Left ventricle myocardium superior (tissue), 1 donor: ENCODE measurements around the gene EZH2. TPM values are rescaled to one million over a fixed set of nuclear protein-coding genes. Genes with fewer than 3 reads are reported as not detected.

Experiments used
- ATAC-seq: fragments of 200-7000 bp; cut with Tn5 transposase; one replicate; pipeline ENCODE4 v1.9.1; 2020; ENCODE audit warnings: mild to moderate bottlenecking, moderate library complexity
- DNase-seq: peaks from one replicate; pipeline ENCODE4 v3.0.0-alpha.2; 2020
- intact Hi-C: fragments of 100-400 bp; cut with micrococcal nuclease; formaldehyde crosslinking; loops from one replicate; pipeline ENCODE4 v1.11.0; 2022
- total RNA-seq: library from RNA; stranded (reverse); fragmentation: NEBNext Ultra II Directional; extraction: Animal tissue kit (Norgen Biotek cat#: 25700); gene quantifications from one replicate; pipeline ENCODE4 v1.2.1, GENCODE V29; 2021
- donor health status: DM: no; HTN: yes; CAD: no; lungs with severe emphysema.

Gene EZH2
- total RNA-seq, 1 donor from 2014 or later = 1.1 TPM

DNA sequence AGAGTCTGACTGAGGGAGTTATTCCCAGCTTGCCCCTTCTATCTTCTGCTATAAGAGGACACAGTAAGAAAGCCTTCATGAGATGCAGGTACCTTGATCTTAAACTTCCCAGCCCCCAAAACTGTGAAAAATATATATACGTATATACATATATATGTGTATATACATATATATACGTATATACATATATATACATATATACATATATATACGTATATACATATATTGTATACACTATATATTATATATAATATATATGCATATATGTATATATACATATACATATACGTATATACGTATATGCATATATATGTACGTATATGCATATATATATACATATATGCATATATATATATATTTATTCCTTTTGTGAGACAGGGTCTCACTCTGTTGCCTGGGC, 17.7 kb downstream of the EZH2 start:
- DNase-seq (no peak), ATAC-seq (no peak)
- intact Hi-C loops = no loop called here

DNA sequence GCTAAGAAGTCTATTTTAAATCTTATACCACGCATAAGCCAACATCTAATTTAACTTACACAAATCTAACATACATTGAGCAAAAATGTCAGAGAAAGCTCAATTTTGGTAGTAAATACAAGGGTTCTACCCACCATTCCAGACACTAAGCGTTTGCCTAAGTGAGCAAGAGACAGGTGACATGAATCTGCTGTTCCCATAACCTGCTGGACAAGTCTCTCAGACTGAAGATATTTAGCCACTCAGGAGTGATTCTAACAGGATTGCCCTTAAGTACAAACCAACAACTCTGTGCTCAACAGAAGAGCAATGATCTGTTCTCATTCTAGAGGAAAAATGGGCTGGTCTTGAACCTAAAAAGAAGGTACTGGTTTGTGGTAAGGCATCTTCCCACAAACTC, 18.8 kb downstream of the EZH2 start:
- ATAC-seq (no peak), DNase-seq (no peak)
- intact Hi-C loops = no loop called here

DNA sequence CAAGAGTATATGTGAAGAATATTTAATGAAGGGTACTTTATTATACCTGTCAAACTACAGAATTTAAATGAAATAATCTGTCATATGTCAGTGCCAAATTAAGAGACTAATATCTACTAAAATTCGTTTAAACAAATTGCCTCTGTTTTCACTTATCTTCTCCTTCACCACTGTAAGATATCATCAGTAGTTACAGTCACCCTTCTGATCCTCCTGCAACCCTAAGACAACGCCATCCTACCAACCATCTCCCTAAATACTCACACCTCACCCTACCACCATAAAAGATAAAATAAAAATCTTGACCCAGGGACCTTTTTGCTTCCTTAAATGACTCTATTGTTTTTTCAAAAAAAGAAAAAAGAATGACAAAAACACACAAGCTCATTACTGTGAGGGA, 20.8 kb downstream of the EZH2 start:
- no peak for DNase-seq
- intact Hi-C loops = no loop called here
- ATAC-seq = no peak

DNA sequence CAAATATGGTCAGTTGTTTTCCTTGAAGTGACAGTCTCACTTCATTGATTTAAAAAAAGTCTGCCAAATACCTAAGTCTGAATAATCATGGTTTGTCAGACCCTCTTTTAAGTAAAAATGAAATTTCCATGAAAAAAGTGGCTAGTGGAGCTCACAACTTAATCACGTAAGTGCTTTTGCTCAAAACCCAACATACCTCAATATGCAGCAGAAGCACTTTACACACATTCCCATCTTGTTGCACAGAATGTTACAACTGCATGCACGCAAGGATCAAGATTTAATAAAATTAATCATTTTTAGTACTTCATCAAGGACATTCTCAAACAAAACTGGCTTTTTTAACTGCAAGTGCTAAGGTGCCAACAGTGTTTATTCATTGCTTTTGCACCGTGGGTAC, 21.6 kb downstream of the EZH2 start:
- DNase-seq (no peak), ATAC-seq (no peak)
- intact Hi-C loops = no loop called here

DNA sequence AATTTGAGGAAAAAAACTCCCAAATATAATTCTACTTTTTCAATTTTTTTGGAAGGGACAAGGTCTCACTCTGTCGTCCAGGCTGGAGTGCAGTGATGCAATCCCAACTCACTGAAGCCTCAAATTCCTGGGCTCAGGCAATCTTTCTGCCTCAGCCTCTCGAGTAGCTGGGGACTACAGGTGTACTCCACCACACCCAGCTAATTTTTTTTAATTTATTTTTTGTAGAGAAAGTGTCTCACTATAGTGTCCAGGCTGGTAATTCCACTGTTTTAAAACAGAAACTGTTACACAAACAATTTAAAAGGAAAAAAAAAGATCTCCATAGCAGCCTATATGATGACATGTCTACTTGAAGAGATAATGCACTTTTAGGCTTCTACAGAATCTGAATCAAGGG, 25.6 kb downstream of the EZH2 start:
- DNase-seq = no peak
- intact Hi-C loops = no loop called here
- ATAC-seq = no peak

DNA sequence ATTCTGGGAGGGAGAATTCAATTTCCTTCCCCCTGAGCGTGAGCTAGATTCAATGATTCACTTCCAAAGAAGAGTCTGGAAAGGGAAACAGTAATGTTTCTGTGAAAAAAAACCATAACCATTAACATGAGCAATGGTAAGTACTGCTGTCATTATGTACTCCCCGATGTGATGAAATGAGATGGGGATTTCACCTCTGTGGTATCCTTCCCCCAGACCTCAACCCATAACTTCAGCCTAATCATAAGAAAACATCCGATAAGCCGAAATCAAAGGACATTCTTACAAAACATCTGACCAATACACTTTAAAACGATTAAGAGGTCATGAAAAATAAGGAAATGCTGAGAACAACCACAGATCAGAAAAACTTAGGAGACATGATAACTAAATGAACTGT, 27.2 kb downstream of the EZH2 start:
- intact Hi-C loops = no loop called here
- DNase-seq = no peak
- ATAC-seq = no peak

DNA sequence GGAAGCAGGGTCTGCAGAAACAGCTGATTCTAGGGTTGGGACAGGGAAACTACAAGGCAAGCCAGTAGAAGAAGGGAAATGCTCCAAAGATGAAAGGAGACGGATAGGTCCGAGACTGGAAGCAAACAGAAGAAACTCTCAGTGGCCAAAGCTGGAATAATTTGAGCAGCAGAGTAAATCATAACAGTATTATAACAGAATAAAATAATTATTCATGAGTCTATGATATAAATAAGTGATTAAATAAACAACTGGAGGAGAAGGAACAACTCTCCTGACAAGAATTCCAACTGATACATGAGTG, 27.6 kb downstream of the EZH2 start:
- no peak for ATAC-seq
- intact Hi-C loops = no loop called here
- DNase-seq = no peak

DNA sequence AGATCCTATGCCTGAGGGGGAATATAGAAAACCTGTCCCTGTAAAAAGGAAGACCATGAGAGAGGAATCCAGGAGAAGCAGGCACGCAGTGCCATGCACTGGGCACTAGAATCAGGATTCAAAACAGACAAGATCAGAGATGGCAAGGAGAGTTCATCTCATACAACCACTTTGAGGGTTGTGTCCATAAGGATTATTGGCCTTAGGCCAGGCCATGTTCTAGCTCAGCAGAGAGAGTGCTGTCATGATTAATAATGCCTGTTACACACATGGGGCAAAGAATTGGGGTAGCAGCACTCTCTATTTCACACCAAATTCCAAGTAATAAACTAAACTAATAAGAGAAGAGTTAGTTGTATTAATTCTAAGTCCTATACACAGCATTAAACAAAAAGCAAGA, 29.1 kb downstream of the EZH2 start:
- intact Hi-C loops = no loop called here
- ATAC-seq (no peak), DNase-seq (no peak)

DNA sequence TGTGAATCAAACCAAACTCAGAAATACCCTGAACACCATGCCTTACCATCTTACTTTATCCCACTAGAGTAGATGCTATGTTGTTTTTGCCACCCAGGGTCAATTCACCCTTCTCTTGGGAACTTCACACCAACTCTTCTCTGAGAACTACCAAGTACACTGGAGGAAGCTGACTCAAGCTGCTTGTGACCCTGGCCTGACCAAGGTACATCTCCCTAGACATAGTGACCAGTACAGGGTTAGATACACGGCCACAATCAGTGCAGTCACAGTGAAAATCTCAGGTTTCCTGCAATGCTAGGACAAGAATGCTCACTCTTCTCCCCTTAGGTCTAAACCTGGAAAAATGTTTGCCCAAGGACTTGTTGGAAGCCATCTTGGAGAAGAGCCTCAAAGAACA, 31.8 kb downstream of the EZH2 start:
- intact Hi-C loops = no loop called here
- DNase-seq (no peak), ATAC-seq (no peak)

DNA sequence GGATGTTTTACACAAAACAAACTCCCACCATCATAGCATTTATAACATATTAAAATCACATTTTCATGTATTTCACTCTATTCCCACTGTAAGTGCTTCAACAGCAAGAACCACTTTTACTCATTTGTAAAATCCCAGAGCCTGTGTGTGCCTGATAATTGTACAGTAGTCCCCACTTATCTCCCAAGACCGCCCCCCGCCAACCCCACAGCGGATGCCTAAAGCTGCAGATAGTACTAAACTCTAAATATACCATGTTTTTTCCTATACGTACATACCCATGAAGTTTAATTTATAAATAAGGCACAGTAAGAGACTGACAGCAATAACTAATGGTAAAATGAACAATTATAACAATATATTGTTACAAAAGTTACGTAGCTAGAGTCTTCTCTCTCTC, 33.5 kb downstream of the EZH2 start:
- DNase-seq (no peak), ATAC-seq (no peak)
- intact Hi-C loops = no loop called here

DNA sequence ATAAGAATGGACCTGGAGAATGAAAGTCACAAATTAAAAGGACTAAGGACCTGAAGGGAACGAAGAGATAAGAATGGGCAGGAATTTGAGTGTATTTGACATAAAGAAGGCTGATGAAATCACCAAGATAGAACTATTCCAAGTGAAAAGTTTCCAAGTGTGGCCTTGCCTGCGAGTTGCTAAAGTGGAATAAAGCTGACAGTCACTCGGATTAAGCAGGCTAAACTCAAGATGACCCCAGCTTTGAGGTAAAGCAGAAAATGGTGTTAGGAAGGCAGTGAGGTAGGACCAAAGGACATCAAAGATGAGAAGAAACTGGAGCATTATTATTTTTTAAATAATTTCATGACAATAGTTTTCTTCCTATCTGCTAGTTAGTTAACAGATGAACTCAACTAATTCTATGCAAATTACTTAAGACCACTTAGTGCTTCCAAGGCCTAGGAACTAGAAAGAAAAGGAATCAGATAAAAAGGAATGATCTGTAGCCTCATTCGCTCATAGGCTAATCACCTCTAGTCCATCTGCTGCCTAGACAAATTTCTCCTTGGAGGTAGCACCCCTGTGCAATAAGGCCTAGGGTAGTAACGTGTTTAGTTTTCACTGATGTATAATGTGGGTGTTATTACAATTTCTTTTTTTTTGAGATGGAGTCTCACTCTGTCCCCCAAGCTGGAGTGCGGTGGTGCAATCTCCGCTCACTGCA, 34.5 kb downstream of the EZH2 start:
- DNase-seq (no peak), ATAC-seq (no peak)
- intact Hi-C loops = no loop called here

DNA sequence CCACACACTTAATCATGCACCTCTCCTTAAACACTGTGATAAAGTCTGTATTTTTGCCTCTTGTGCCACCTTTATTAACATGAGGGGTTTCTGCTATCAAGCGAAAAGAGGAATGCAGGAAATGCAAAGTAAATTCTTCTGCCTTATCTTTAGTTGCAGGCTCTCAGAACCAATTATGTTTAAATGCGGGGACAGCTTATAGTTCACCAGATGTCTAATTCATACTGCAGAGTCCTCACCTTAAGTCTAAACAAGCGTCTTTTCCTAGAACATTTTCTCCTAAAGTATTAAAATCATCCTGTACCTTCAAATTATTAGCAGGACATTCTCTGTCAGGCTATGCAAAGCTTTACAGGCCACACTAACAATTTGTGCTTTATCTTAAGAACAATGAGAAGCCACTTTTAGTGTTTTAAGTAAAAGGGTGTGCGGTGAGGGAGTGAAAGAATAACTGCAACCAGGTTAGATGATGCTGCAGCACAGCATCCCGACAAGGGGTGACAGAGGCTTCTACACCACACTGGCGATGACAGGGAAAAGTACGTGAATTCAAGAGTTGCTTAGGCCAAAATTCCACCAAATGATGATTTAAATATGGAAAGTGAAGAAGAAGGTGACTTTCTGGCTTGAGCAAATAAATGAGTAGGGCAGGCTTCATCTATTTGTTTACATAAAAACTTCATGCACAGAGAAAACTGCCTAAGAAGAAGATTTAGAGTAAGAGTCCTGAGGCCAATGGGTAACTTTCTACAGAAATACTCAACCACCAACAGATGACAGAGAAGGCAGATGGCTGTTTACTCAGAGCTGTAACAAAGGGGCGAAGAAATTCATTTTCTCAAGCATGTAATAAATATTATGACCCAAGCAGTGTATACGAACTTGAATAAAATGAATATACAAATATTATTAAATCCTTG, 36.0 kb downstream of the EZH2 start:
- intact Hi-C loops = no loop called here
- ATAC-seq (no peak), DNase-seq (no peak)

DNA sequence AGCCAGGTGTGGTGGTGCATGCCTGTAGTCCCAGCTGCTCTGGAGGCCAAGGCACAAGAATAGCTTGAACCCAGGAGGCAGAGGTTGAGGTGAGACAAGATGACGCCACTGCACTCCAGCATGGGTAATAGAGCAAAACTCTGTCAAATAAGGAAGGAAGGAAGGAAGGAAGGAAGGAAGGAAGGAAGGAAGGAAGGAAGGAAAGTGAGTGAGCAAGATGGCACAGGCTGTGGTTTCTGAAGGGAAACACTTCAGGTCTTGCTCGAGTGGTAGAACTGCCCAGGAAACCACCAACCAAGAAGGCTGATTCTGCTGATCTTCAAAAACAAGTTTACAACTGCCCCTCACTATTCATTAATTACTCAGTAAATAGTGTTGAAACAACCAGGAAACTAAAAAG, 45.2 kb downstream of the EZH2 start:
- intact Hi-C loops = no loop called here
- DNase-seq = no peak
- ATAC-seq = no peak

DNA sequence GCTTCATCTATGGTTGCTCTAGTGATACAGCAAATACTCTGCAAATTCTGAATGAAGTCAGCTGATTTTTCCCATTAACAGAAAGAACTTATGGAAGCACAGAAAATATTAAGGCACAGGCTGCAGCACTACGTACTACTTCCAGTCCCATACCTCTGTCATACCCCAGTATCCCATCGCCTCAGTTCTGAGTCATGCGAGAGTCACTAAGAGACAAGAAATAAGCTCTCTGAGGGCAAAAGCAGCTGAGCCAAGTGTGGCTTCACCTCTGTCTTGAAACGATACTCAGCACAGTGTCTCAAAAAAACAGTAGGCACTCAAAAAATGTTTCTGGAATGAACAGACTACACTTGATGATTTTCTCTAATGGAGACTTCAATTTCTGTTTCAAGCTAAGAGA, 48.2 kb downstream of the EZH2 start:
- intact Hi-C loops = no loop called here
- ATAC-seq = no peak
- DNase-seq = no peak

DNA sequence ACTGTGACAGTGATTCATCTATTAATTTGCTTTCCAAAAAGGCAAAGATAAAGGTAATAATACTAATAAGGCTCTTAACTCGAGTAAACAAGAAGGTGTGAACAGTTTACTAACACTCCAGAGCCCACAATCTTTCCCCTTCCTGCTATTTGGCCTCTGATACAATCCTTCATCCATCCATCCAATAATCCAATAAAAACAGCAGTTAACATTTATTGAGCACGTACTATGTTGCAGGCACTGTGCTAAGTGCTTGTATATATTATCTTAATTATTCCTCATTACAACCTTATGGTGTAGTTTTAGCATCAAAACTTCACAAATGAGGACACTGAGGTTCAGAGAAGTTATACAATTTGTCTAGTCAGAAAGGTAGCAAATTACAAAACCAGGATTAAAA, 49.5 kb downstream of the EZH2 start:
- ATAC-seq = no peak
- intact Hi-C loops = no loop called here
- no peak for DNase-seq

DNA sequence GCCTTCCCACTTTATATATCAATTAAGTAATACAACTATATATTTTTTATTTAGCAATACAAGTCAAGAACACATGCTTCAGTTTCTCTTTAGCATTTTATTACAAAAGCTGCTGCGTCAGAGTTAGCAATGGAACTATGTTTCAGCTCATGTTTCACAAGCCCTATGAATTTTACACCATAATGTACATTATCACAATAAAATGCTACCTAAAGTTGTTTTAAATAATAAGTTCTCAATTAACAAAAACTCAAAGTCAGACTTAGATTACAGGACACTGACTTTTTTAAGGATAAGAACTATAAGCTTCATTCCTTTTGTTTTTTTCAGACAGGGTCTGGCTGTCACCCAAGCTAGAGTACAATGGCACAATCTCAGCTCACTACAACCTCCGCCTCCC, 52.3 kb downstream of the EZH2 start:
- no peak for DNase-seq
- ATAC-seq = no peak
- intact Hi-C loops = no loop called here

DNA sequence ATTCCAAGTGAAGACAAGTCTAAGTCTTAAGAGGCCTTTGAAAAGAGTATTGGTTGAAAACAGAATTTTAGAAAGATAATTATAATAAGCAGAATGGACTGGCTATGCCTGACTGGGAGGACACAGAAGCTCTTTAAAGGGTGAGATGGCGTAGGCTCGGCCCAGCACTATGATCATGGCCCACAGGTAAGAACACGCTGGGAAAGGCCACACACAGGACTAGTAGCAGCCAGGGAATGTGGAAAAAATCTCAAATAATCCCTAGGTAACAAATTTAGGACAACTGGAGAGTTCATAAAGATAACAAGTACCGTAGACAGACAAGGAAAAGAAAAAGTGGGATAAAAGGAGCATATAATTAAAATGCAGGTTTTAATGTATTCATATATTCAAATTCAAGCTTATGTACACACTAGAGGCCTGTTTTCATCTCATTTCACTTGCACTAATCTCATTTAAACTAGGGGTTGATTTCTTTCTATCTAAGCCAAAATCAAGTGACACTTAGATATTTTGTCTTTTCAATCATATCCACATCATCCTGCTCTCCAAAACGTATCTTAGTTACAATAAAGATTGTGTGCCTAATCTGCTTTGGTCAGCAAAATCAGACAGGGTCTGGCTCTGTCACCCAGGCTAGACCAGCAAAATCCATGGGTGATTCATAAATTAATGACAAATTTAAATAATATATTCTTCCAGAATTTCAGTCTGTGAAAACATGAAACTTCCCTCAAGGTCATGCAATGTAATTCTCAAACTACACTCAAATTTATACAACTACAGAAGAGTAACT, 53.0 kb downstream of the EZH2 start:
- no peak for DNase-seq
- ATAC-seq = no peak
- intact Hi-C loops = no loop called here

DNA sequence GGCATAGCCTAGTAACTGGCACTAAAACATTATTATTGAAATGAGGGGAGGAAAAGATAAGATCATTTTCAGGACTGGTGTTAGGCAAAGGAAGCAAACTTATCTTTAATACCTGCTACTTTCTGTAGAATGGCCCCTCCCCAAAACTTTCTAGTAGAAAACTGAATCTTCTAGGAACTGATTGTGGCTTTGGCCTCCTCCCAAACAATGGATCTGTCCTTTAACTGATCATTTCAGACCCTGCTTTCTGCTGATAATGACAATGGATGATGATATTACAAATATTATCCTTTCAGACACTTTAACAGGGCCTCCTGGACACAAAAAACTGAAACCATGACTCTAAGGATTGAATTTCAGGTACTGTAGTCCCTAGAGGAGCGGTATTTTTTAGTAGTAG, 55.1 kb downstream of the EZH2 start:
- ATAC-seq (no peak), DNase-seq (no peak)
- intact Hi-C loops = no loop called here

DNA sequence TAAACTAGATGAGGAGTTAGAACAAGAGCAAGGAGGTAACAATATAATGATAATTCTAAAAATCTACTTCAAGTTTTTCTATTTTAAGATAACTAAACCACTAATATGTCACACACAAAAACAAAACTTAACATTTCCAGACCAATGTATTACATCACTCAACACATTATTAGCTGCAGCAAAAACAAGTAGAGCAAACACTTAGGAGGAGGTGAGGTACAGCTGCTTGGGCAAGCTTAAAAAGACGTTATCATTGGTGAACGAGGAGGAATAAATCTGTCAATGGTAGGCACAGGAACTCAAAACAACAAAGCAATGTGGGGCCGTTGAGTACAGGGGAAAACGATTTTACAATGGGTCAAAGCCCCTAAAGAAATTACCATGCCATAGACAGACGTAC, 58.8 kb downstream of the EZH2 start:
- ATAC-seq = no peak
- no peak for DNase-seq
- intact Hi-C loops = no loop called here

DNA sequence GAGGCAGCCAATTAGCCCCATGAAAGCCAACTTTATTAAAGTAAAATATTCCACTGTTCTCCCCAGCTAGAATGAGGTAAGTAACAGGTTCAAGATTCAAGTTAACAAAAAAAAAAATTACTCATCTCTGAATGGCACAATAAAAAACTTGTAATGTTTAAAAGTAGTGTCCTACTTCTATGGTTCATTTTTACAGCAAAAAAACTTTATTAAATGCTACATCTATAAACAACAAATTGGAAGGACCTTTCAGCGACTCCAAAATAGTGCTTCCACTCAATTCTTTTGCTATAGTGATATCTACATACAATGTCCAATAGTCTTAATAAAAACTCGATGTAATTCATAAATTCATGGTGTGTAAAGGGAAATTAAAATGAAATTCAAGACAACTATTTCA, 59.2 kb downstream of the EZH2 start:
- ATAC-seq = no peak
- intact Hi-C loops = no loop called here
- DNase-seq = no peak
